GM20431 (cell line): Measurements from ENCODE around the gene SGF29.
"Not testable (repeated sequence)": the region's sequence is repeated elsewhere in the genome, so short reads cannot be mapped to it uniquely, and the experiment has no call there.

Experiments used
- in situ Hi-C: fragments of 300-500 bp; cut with MseI, MboI; formaldehyde crosslinking; loops from one replicate; pipeline ENCODE4 v1.15.0; 2020; ENCODE audit warnings: low sequenced_read_pairs; ENCODE audit not compliant: unreplicated experiment

Gene SGF29

GRCh38 chr16:28636093-28636823 lies 82.5 kb downstream of the SGF29 start:
- in situ Hi-C loops, result not testable (repeated sequence)

DNA sequence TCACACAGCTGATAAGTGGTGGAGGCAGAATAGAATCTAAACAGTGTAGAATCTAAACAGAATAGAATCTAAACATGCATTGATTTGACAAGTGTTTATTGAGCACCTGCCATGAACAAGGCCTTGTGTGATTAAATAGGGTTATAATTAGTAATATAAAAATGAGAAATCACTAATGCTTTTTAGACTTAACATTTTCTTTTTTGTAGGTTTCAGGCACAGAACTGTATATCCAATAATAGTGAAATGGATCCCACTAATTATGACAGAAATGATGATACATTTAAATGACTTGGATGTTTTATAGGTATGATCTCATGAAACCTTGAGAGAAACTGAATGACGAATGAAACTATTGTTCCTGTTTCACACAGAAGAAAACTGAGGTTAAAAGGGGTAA lies 84.0 kb downstream of the SGF29 start, which contains the start of gene NPIPB8:
TSS of gene NPIPB8 (plus strand) at position 301 of the 400 bp plus-strand sequence. CDS start 296 bp downstream, outside the sequence.
- in situ Hi-C loops, result not testable (repeated sequence)

DNA sequence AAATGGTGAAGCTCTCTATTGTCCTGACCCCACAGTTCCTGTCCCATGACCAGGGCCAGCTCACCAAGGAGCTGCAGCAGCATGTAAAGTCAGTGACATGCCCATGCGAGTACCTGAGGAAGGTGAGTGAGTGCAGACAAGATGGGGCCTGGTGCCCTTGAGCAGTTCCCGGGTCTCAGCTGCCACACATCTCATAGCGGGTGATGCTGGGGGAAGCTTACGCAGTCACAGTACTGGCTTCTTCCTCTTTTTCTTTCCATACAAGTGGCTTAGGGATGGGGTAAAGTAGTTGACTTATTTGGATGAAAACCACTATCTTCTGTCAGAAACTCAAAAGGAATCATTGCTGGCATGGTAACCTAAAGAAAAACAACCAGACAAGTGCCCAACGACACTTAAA lies 84.6 kb downstream of the SGF29 start:
- in situ Hi-C loops, result not testable (repeated sequence)

DNA sequence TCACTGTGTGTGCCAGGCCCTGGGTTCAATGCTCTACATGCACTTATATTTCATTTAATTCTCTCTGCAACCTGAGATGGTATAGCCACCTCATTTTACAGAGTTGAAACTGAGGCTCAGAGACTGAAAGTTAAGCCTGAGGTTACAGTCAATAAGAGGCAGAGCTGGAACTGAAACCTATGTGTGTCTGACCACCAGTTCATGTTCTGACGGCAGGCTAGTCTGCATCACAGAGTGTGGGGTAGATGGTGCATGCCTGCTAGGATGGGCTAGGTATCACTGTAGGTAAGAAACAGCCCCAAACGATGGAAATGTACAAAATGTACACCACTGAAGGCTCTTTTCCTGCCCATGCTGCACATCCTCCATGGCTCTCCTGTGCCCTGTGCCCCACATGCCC lies 86.2 kb downstream of the SGF29 start:
- in situ Hi-C loops, result not testable (repeated sequence)
